Right cardiac atrium (tissue), 5 donors: ENCODE results near the gene ANTKMT. TPM values are rescaled to one million over a fixed set of nuclear protein-coding genes. Genes with fewer than 3 reads are reported as not detected.

Experiments used
- ATAC-seq, 2 donors: fragments of 200-7000 bp; cut with Tn5 transposase; one replicate each; pipeline versions ENCODE4 v1.8.0 to v1.9.1; 2020; ENCODE audit warnings: moderate library complexity in 2 of 2, mild to moderate bottlenecking in 1 of 2
- DNase-seq, 3 donors: peaks; one replicate each; pipeline ENCODE4 v3.0.0-alpha.2; 2020
- H3K27ac ChIP-seq: one replicate; pipeline ENCODE4 v1.5.1; 2013; ENCODE audit warnings: mild to moderate bottlenecking, low read length, control low read depth, moderate library complexity
- H3K27me3 ChIP-seq: one replicate; pipeline ENCODE4 v1.6.1; 2013; ENCODE audit not compliant: control insufficient read depth, insufficient read depth
- H3K4me1 ChIP-seq: one replicate; pipeline ENCODE4 v1.6.1; 2013; ENCODE audit warnings: low read length; ENCODE audit not compliant: control insufficient read depth, insufficient read depth
- H3K4me3 ChIP-seq: one replicate; pipeline ENCODE4 v1.5.1; 2013; ENCODE audit warnings: low read length, control low read depth
- H3K9me3 ChIP-seq: one replicate; pipeline ENCODE4 v1.6.1; 2013; ENCODE audit warnings: low read length; ENCODE audit not compliant: control insufficient read depth
- WGBS: extraction: QIAGEN DNeasy Blood & Tissue Kit; methylation state at CpG from one replicate; pipeline ENCODE4 v1.1.7; 2013; 5-methylcytosine and 5-hydroxymethylcytosine counted together
- intact Hi-C, 4 donors: fragments of 100-400 bp; cut with DNase I; formaldehyde crosslinking; loops; one replicate each; pipeline versions ENCODE4 v1.11.0 to v1.14.0; 2022 to 2023
- polyA plus RNA-seq: library from polyadenylated mRNA; stranded (reverse); fragments of 200-250 nt; gene quantifications from one replicate; pipeline ENCODE4 v1.2.3, GENCODE V29; 2013
- total RNA-seq, 4 donors: library from RNA; stranded (reverse); fragmentation: NEBNext Ultra II Directional; extraction: Animal tissue kit (Norgen Biotek cat#: 25700); gene quantifications; one replicate each; pipeline ENCODE4 v1.2.1, GENCODE V29; 2021
- donor health status: healthy with polysubstance abuse.
- donor health status: DM: no; HTN: yes; CAD: no.
- donor health status: DM: no; HTN: no; CAD: no.
- donor health status: DM: no; HTN: yes; CAD: no; lungs with severe emphysema.
- donor health status: DM: yes; HTN: yes; CAD: no.

Gene ANTKMT
- total and polyA plus RNA-seq, 5 donors, result 25.7 to 38.8 (median 37.5) TPM

DNA sequence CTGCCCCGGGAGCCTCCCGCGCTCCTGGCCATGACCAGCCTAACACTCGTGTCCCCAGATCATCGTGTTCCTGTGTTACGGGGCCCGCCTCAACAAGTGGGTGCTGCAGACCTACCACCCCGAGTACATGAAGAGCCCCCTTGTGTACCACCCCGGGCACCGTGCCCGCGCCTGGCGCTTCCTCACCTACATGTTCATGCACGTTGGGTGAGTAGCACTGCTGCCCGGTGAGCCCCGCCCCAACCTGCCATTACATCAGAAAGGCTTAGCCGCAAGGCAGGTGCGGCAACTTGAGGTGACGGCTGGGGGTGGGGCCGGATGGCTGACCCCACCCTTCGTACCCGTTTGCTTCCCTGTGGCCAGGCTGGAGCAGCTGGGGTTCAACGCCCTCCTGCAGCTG is 44.0 kb upstream of the ANTKMT start:
- ATAC-seq (no peak), DNase-seq (no peak)
- intact Hi-C loops, result no loop called here
- Histone ChIP-seq H3K4me3 (no peak overlapping the region), H3K4me1 (peaks cover 7% of the 10 kb centered on the region), H3K27me3 (no peaks in the 10 kb centered on the region), H3K27ac (no peak overlapping the region), H3K9me3 (no peaks in the 10 kb centered on the region)
- 67% methylated on average over 23 of the region's 23 CpGs for WGBS

DNA sequence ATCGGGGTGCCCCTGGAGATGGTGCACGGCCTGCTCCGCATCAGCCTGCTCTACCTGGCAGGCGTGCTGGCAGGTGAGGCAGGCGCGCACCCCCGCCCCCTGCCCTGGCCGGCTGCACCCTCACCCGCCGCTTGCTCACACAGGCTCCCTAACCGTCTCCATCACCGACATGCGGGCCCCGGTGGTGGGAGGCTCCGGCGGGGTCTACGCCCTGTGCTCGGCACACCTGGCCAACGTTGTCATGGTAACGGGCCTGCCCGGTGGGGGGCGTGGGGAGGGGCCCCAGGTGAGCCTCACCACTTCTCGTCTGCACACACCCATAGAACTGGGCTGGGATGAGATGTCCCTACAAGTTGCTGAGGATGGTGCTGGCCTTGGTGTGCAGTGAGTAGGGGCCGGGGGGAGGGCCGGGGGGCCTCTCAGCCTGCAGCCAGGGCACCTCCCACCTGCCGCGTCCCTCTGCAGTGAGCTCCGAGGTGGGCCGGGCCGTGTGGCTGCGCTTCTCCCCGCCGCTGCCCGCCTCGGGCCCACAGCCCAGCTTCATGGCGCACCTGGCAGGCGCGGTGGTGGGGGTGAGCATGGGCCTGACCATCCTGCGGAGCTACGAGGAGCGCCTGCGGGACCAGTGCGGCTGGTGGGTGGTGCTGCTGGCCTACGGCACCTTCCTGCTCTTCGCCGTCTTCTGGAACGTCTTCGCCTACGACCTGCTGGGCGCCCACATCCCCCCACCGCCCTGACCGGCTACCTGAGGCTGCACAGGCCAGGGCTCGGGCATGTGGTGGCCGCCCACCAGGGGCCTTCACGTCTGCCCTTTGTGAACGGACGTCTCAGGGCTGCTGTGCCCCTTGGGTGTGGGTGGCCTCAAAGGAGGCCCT is 43.4 kb upstream of the ANTKMT start:
- Histone ChIP-seq H3K4me1 (peaks cover 7% of the 10 kb centered on the region), H3K9me3 (no peaks in the 10 kb centered on the region), H3K4me3 (no peak overlapping the region), H3K27me3 (no peaks in the 10 kb centered on the region), H3K27ac (no peak overlapping the region)
- intact Hi-C loops, result no loop called here
- ATAC-seq, result no peak
- no peak for DNase-seq
- 56% methylated on average over 57 of the region's 57 CpGs for WGBS

DNA sequence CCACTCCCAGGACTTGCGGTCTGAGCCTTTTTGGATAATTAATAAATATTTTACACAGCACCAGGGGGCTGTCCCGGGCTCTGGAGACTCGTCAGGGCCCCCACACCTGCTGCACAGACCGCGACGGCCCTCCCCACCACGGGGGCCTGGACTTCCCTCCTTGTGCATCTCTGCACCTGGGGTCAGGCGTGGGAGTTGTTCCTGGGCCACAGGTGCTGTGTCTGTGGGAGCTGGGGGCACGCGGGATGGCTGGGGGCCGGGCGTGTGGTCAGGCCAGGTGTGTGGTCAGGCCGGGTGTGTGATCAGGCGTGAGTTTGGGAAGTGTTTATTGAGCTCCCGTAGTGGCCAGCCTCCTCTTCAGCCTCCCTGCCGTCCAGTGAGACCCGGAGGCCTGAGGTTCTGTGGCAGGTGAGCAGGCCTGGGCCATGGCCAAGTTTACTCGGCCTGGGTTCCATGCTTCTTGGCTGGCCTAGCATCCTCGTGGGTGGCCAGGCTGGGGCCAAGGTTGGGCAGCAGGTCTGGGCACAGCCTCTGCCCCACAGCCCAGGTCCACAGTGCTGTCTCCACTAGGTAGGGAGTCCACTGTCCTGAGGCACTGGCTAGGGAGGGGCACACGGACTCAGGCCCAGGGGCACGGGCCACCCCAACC is 42.6 kb upstream of the ANTKMT start:
- no peak overlapping the region for H3K4me3 ChIP-seq
- no peaks in the 10 kb centered on the region for H3K9me3 ChIP-seq
- H3K4me1 ChIP-seq, result peaks cover 7% of the 10 kb centered on the region
- H3K27me3 ChIP-seq, result no peaks in the 10 kb centered on the region
- DNase-seq, result no peak
- 80% methylated on average over 21 of the region's 21 CpGs for WGBS
- no peak overlapping the region for H3K27ac ChIP-seq
- no peak for ATAC-seq
- intact Hi-C loops, result no loop called here

DNA sequence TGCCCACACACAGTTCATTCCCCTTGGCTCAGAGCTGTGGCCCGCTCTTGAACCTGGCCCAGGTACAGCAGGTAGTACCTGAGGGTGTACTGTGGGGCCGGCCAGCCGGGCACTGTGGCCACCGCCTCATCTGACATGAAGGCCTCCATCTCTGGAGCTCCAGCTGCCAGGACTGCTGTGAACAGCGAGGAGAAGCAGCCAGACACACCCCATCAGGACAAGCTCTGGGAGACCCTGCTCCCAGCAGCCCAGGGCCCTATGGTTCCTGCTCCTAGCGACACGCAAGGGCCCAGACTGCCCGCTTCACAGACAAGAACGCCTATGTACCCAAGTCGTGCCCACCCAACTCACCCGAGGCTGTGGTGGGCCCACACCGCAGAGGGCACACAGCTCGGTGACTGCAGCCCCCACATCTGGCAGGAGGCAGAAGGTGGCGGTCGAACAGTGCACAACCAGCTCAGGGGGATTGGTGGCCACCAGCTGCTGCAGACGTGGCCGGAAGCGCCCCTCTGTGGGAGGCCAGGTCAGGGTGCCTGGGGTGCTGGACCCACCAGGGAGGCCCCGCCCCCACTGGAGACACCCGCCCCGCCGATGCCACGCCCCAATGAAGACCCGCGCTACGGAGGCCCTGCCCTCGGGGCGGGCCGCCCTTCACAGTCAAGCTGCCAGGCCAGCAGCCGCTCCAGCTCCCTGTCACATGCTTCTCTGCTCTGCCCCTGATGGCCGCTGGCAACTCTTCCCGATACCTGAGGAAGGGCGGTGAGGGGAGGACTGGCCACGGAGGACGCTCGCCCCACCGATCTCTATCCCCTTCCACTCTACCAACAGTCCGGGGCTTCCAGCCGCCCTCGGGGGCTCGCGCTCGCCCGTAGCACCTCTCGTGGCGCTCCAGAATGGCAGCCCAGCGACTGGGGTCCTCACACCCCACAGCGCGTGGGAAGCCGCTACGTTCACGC is 41.8 kb upstream of the ANTKMT start:
- DNase-seq (peak; percentile 82 to 94 (median 90)), ATAC-seq (peak; percentile 31 to 45)
- no peaks in the 10 kb centered on the region for H3K9me3 ChIP-seq
- peak overlapping the region; percentile 76 for H3K27ac ChIP-seq
- 23% methylated on average over 52 of the region's 52 CpGs for WGBS
- peaks cover 7% of the 10 kb centered on the region for H3K4me1 ChIP-seq
- peak overlapping the region; percentile 49 for H3K4me3 ChIP-seq
- intact Hi-C loops, result no loop called here
- H3K27me3 ChIP-seq, result no peaks in the 10 kb centered on the region

DNA sequence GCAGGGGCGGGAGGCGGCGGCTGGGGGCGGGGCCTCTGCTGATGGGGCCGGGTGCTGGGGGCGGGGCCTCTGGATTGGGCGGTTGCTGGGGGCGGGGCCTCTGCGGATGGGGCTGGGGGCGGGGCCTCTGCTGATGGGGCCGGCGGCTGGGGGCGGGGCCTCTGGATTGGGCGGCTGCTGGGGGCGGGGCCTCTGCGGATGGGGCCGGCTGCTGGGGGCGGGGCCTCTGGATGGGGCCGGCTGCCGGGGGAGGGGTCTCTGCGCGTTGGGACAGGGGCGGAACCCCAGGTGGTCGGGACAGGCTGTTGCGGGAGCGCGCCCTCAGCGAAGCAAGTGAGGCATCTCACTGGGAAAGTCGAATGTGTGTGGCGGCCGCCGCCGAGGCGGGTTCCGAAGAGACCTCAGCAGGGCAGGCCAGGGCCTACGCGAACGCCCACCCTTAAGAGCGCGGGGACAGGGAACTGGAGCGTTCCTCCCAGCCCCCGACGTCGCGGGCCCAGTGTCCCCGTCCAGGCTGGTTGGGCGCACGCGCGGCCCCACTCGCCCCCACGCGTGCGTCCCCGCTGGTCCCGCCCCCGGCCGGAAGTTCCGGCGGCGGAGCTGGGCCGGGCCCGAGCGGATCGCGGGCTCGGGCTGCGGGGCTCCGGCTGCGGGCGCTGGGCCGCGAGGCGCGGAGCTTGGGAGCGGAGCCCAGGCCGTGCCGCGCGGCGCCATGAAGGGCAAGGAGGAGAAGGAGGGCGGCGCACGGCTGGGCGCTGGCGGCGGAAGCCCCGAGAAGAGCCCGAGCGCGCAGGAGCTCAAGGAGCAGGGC is 40.9 kb upstream of the ANTKMT start, which contains the start of gene STUB1:
TSS of gene STUB1 (plus strand) at position 597 of the 811 bp plus-strand sequence. CDS start at position 713, 116 bp downstream.
- intact Hi-C loops, result no loop called here
- Histone ChIP-seq H3K9me3 (no peaks in the 10 kb centered on the region), H3K27me3 (no peaks in the 10 kb centered on the region), H3K27ac (peak within 1 kb of the TSS; percentile 96), H3K4me3 (peak within 1 kb of the TSS; percentile 77), H3K4me1 (peaks cover 7% of the 10 kb centered on the region)
- ATAC-seq (peak; percentile 69 to 71), DNase-seq (peak; percentile 89 to 96 (median 95))
- under 1% methylated on average over 91 of the region's 91 CpGs for WGBS

DNA sequence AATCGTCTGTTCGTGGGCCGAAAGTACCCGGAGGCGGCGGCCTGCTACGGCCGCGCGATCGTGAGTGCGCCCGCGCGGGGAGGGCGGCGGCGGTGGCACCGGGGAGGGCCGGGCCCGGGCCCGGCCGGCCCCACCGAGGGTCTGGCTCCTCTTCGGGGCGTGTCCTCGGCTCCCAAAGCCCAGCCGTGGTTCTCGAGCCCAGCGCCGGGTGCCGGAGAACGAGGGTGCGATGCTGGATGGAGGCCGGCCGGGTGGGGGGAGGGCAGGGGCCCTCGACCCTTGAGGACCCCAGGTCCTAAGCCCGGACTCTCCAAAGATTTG is 40.4 kb upstream of the ANTKMT start:
- Histone ChIP-seq H3K9me3 (no peaks in the 10 kb centered on the region), H3K27me3 (no peaks in the 10 kb centered on the region), H3K4me1 (peaks cover 7% of the 10 kb centered on the region), H3K4me3 (peak overlapping the region; percentile 77), H3K27ac (peak overlapping the region; percentile 96)
- intact Hi-C loops, result no loop called here
- no peak for ATAC-seq
- under 1% methylated on average over 38 of the region's 38 CpGs for WGBS
- DNase-seq, result no peak

DNA sequence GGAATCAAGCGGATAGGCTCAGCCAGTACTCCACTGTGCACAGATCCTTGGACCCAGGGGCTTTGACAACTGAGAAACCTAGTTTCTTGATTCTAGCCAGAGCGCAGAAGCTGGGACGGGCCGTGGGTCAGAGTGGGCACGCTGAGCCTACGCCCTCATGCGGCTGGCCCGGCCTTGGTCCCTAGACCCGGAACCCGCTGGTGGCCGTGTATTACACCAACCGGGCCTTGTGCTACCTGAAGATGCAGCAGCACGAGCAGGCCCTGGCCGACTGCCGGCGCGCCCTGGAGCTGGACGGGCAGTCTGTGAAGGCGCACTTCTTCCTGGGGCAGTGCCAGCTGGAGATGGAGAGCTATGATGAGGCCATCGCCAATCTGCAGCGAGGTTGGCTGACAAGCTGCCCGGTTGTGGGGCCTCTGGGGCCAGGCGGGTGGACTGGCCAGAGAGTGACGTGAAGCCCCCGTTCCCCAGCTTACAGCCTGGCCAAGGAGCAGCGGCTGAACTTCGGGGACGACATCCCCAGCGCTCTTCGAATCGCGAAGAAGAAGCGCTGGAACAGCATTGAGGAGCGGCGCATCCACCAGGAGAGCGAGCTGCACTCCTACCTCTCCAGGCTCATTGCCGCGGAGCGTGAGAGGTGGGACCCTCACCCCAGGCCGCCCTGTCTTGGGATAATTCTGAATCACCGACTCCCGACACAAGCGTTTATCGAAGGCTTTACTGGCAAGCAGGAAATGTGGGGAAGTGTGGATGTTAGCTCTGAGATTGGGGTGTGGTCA is 39.8 kb upstream of the ANTKMT start:
- Histone ChIP-seq H3K27ac (no peak overlapping the region), H3K4me1 (peaks cover 7% of the 10 kb centered on the region), H3K9me3 (no peaks in the 10 kb centered on the region), H3K27me3 (no peaks in the 10 kb centered on the region), H3K4me3 (peak overlapping the region; percentile 77)
- peak; percentile 67 to 84 (median 83) for DNase-seq
- 45% methylated on average over 44 of the region's 44 CpGs for WGBS
- intact Hi-C loops, result no loop called here
- no peak for ATAC-seq

DNA sequence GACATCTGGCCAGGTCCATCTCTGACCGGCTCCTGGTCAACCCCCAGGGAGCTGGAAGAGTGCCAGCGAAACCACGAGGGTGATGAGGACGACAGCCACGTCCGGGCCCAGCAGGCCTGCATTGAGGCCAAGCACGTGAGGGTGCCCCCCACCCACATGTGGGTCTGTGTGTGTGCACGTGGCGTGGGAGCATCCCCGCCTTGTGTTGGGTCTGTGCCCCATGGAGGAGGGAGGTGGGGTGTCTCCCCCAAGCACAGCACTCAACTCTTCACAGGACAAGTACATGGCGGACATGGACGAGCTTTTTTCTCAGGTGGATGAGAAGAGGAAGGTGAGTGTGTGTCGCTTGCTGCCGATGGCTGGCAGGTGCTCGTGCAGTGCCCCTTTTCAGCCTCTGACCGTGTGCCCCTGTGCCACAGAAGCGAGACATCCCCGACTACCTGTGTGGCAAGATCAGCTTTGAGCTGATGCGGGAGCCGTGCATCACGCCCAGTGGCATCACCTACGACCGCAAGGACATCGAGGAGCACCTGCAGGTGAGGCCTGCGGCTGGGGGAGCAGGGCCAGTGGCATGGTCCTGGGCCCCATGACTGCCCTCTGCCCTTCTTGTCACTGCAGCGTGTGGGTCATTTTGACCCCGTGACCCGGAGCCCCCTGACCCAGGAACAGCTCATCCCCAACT is 39.1 kb upstream of the ANTKMT start:
- intact Hi-C loops, result no loop called here
- 73% methylated on average over 28 of the region's 28 CpGs for WGBS
- H3K4me1 ChIP-seq, result peaks cover 7% of the 10 kb centered on the region
- no peaks in the 10 kb centered on the region for H3K27me3 ChIP-seq
- no peak overlapping the region for H3K27ac ChIP-seq
- DNase-seq (peak in 2 of 3 donors; percentile 78 to 80), ATAC-seq (no peak)
- no peaks in the 10 kb centered on the region for H3K9me3 ChIP-seq
- no peak overlapping the region for H3K4me3 ChIP-seq
